CD14-positive monocyte (primary cell): ENCODE data around the gene PRKCA. TPM values are rescaled to one million over a fixed set of nuclear protein-coding genes. Genes with fewer than 3 reads are reported as not detected.

ENCODE experiments used
- DNase-seq, 3 donors: peaks; one replicate each; pipeline ENCODE4 v3.0.0-alpha.2; 2011 to 2022
- H2AFZ ChIP-seq: 2 replicates; pipeline ENCODE4 v1.6.0; 2012; ENCODE audit warnings: mild to moderate bottlenecking, low read depth, low read length, inconsistent platforms; ENCODE audit not compliant: insufficient read depth, poor library complexity, severe bottlenecking
- H3K27ac ChIP-seq, 2 donors: 1 replicate in 1 of 2; 2 replicates in 1 of 2; pipeline ENCODE4 v1.5.1; 2012 to 2013; ENCODE audit warnings: low read length in 2 of 2, control low read depth in 1 of 2, inconsistent platforms in 1 of 2, low read depth in 1 of 2, mild to moderate bottlenecking in 1 of 2
- H3K27me3 ChIP-seq, 2 donors: one replicate each; pipeline versions ENCODE4 v1.6.0 to v1.6.1; 2011 to 2013; ENCODE audit warnings: low read length in 2 of 2; ENCODE audit not compliant: control insufficient read depth in 2 of 2, insufficient read depth in 2 of 2
- H3K36me3 ChIP-seq, 2 donors: replicated peaks in 1 of 2; 1 replicate in 1 of 2; 2 replicates in 1 of 2; pipeline versions ENCODE4 v1.5.1 to v1.6.1; 2012 to 2013; ENCODE audit warnings: low read length in 2 of 2, control low read depth in 1 of 2, inconsistent platforms in 1 of 2, mild to moderate bottlenecking in 1 of 2; ENCODE audit not compliant: insufficient read depth in 2 of 2, control insufficient read depth in 1 of 2
- H3K4me1 ChIP-seq, 2 donors: 1 replicate in 1 of 2; 2 replicates in 1 of 2; pipeline versions ENCODE4 v1.5.1 to v1.6.1; 2012 to 2013; ENCODE audit warnings: low read length in 2 of 2, control low read depth in 1 of 2, inconsistent platforms in 1 of 2, mild to moderate bottlenecking in 1 of 2, moderate library complexity in 1 of 2; ENCODE audit not compliant: insufficient read depth in 2 of 2, control insufficient read depth in 1 of 2
- H3K4me2 ChIP-seq: replicated peaks from 2 replicates; pipeline ENCODE3; 2012; ENCODE audit warnings: low read length, moderate library complexity, mild to moderate bottlenecking; ENCODE audit not compliant: poor library complexity, severe bottlenecking; ENCODE audit errors: extremely low read depth
- H3K4me3 ChIP-seq, 3 experiments: fragments of 200-600 bp in 1 of 3; sonication (generic) in 1 of 3; replicated peaks in 1 of 3; 1 replicate in 2 of 3; 2 replicates in 1 of 3; pipeline ENCODE4 v1.5.1; 2011 to 2013; ENCODE audit warnings: low read length in 3 of 3, mild to moderate bottlenecking in 3 of 3, control low read depth in 2 of 3, low read depth in 2 of 3, inconsistent platforms in 1 of 3, moderate library complexity in 1 of 3
- H3K79me2 ChIP-seq: 2 replicates; pipeline ENCODE4 v1.6.0; 2012; ENCODE audit warnings: mild to moderate bottlenecking, control low read depth, inconsistent platforms, low read length, moderate library complexity; ENCODE audit not compliant: insufficient read depth
- H3K9ac ChIP-seq: 2 replicates; pipeline ENCODE4 v1.6.0; 2017; ENCODE audit warnings: low read length, mild to moderate bottlenecking; ENCODE audit not compliant: insufficient read depth, poor library complexity, severe bottlenecking
- H3K9me3 ChIP-seq, 2 donors: replicated peaks in 1 of 2; 1 replicate in 1 of 2; 2 replicates in 1 of 2; pipeline versions ENCODE4 v1.5.1 to v1.6.1; 2012 to 2013; ENCODE audit warnings: low read length in 2 of 2, control low read depth in 1 of 2; ENCODE audit not compliant: control insufficient read depth in 1 of 2, insufficient read depth in 1 of 2
- H4K20me1 ChIP-seq: 2 replicates; pipeline ENCODE4 v1.6.0; 2012; ENCODE audit warnings: mild to moderate bottlenecking, low read length, control low read depth, moderate library complexity; ENCODE audit not compliant: insufficient read depth
- H3K27ac Mint-ChIP-seq, 7 donors: one replicate each; pipeline ENCODE4 v1.8.0; 2020; ENCODE audit warnings: mild to moderate bottlenecking in 7 of 7, mixed read lengths in 7 of 7, moderate library complexity in 6 of 7, inconsistent platforms in 2 of 7
- H3K27me3 Mint-ChIP-seq, 3 donors: one replicate each; pipeline ENCODE4 v1.8.0; 2021 to 2022; ENCODE audit warnings: low read depth in 3 of 3, mild to moderate bottlenecking in 3 of 3, mixed read lengths in 3 of 3, moderate library complexity in 3 of 3, inconsistent platforms in 1 of 3
- H3K36me3 Mint-ChIP-seq, 2 donors: one replicate each; pipeline ENCODE4 v1.8.0; 2020; ENCODE audit warnings: mixed read lengths in 2 of 2, inconsistent platforms in 1 of 2, mild to moderate bottlenecking in 1 of 2
- H3K4me1 Mint-ChIP-seq: one replicate; pipeline ENCODE4 v1.8.0; 2020; ENCODE audit warnings: mild to moderate bottlenecking, mixed read lengths
- H3K4me3 Mint-ChIP-seq, 2 donors: one replicate each; pipeline ENCODE4 v1.8.0; 2020; ENCODE audit warnings: mild to moderate bottlenecking in 2 of 2, mixed read lengths in 2 of 2, moderate library complexity in 1 of 2
- H3K9me3 Mint-ChIP-seq, 7 donors: one replicate each; pipeline ENCODE4 v1.8.0; 2020 to 2022; ENCODE audit warnings: mixed read lengths in 7 of 7, mild to moderate bottlenecking in 6 of 7, moderate library complexity in 6 of 7, inconsistent platforms in 2 of 7
- CTCF ChIP-seq: fragments of 200-600 bp; IDR thresholded peaks from one replicate; pipeline ENCODE4 v1.8.0; 2022; ENCODE audit warnings: antibody characterized with exemption, mild to moderate bottlenecking
- WGBS: methylation state at CpG from one replicate; pipeline ENCODE4 v1.1.5; 2013; ENCODE audit warnings: missing lambda C conversion rate; ENCODE audit not compliant: insufficient coverage; 5-methylcytosine and 5-hydroxymethylcytosine counted together
- intact Hi-C, 2 donors: fragments of 100-400 bp; cut with micrococcal nuclease; formaldehyde crosslinking; loops; one replicate each; pipeline versions ENCODE4 v1.15.0 to v1.15.1; 2023
- polyA plus RNA-seq, 3 donors: library from polyadenylated mRNA; depleted of rRNA in 1 of 3; unstranded in 2 of 3; stranded (reverse) in 1 of 3; fragments of 300-500 nt in 2 of 3; fragments of >200 nt in 1 of 3; fragmentation: Illumina TruSeq in 2 of 3; gene quantifications; 1 replicate in 2 of 3; 2 replicates in 1 of 3; pipeline ENCODE4 v1.2.3, GENCODE V29; 2012 to 2021

The PRKCA gene
- polyA plus RNA-seq, 3 donors = 0.22 to 7.1 (median 0.30) TPM

- Histone ChIP-seq H3K36me3 (peaks cover 0 to under 1% of the 10 kb centered on the region in 2 donors), H4K20me1 (peaks cover 4% of the 10 kb centered on the region), H3K9me3 (no peaks in the 10 kb centered on the region), H2AFZ (no peak overlapping the region), H3K4me2 (no peak overlapping the region), H3K9ac (no peak overlapping the region), H3K4me3 (no peak overlapping the region), H3K79me2 (peaks cover 18% of the 10 kb centered on the region), H3K4me1 (peaks cover 7 to 8% of the 10 kb centered on the region in 2 donors), H3K27me3 (no peaks in the 10 kb centered on the region), H3K27ac (no peak overlapping the region)
- intact Hi-C loops = no loop called here
- DNase-seq = no peak
- Mint-ChIP-seq H3K36me3 (peaks cover 2 to 13% of the 10 kb centered on the region in 2 donors), H3K27ac (no peak overlapping the region), H3K4me1 (peaks cover 20% of the 10 kb centered on the region), H3K9me3 (no peaks in the 10 kb centered on the region), H3K27me3 (peaks cover 0 to 4% (median 3%) of the 10 kb centered on the region in 3 donors), H3K4me3 (no peak overlapping the region)
- no peak for TF ChIP-seq CTCF
- no CpG with 5 or more reads among the region's 4 CpGs for WGBS
Observed at GRCh38 chr17:66383333-66383732, 80.9 kb downstream of the PRKCA start.

- H2AFZ ChIP-seq = no peak overlapping the region
- no peak overlapping the region for H3K4me2 ChIP-seq
- no peak overlapping the region for H3K27ac ChIP-seq
- H3K27me3 ChIP-seq = no peaks in the 10 kb centered on the region
- H3K27ac Mint-ChIP-seq = peak overlapping the region in 1 of 7 donors; percentile 46
- peaks cover 4% of the 10 kb centered on the region for H4K20me1 ChIP-seq
- no peak overlapping the region for H3K9ac ChIP-seq
- no peaks in the 10 kb centered on the region for H3K9me3 Mint-ChIP-seq
- H3K9me3 ChIP-seq = no peaks in the 10 kb centered on the region
- intact Hi-C loops = no loop called here
- peaks cover 10% of the 10 kb centered on the region for H3K79me2 ChIP-seq
- 0% methylated on average over 1 of the region's 2 CpGs for WGBS
- peaks cover 0 to 5% (median 1%) of the 10 kb centered on the region in 3 donors for H3K27me3 Mint-ChIP-seq
- peaks cover 13% of the 10 kb centered on the region for H3K4me1 Mint-ChIP-seq
- H3K4me3 ChIP-seq = no peak overlapping the region
- no peak for TF ChIP-seq CTCF
- H3K36me3 Mint-ChIP-seq = peaks cover 22 to 36% of the 10 kb centered on the region in 2 donors
- H3K4me1 ChIP-seq = peaks cover 7 to 8% of the 10 kb centered on the region in 2 donors
- H3K4me3 Mint-ChIP-seq = no peak overlapping the region
- DNase-seq = peak in 1 of 3 donors; percentile 9
- H3K36me3 ChIP-seq = peaks cover 5 to 15% of the 10 kb centered on the region in 2 donors
Observed at GRCh38 chr17:66386498-66387351, 84.3 kb downstream of the PRKCA start.
